ENCODE results near the gene RGL2. TPM values are rescaled to one million over a fixed set of nuclear protein-coding genes. Genes with fewer than 3 reads are reported as not detected.
"Not testable (repeated sequence)": the region's sequence is repeated elsewhere in the genome, so short reads cannot be mapped to it uniquely, and the experiment has no call there.

RGL2 gene, protein sequence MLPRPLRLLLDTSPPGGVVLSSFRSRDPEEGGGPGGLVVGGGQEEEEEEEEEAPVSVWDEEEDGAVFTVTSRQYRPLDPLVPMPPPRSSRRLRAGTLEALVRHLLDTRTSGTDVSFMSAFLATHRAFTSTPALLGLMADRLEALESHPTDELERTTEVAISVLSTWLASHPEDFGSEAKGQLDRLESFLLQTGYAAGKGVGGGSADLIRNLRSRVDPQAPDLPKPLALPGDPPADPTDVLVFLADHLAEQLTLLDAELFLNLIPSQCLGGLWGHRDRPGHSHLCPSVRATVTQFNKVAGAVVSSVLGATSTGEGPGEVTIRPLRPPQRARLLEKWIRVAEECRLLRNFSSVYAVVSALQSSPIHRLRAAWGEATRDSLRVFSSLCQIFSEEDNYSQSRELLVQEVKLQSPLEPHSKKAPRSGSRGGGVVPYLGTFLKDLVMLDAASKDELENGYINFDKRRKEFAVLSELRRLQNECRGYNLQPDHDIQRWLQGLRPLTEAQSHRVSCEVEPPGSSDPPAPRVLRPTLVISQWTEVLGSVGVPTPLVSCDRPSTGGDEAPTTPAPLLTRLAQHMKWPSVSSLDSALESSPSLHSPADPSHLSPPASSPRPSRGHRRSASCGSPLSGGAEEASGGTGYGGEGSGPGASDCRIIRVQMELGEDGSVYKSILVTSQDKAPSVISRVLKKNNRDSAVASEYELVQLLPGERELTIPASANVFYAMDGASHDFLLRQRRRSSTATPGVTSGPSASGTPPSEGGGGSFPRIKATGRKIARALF
- total RNA-seq, result 100 to 1,000 TPM in 2 of 3 donors, 10 to 100 TPM in 1; 38.9 to 151 (median 103) TPM

DNA sequence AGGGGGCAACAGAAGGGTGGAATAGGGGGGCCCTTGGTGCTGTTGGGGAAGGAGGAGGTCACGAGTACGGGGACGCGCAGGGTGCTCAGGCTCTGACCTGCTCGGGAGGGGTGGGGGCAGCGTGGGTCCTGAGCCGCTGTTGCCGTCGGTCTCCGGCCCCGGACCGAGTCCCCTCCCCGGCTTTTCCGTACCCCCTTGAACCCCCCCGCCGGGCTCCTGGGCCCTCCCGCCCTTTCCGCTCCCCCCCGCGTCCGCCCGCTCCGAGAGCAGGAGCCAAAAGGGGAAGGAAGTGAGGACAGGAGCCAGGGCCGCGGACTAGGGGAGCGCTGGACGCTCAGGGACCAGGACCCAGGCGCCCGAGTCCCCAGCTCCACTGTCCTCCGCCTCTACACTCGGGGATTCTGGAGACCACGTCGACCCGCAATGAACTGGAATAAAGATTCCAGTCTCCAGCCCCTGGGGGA, at the start of gene RGL2:
TSS of gene RGL2 (minus strand) at position 170 of the 464 bp plus-strand sequence. CDS start 332 bp downstream, outside the sequence.
- intact Hi-C loops (cut with DNase I; ENCODE audit: low total_unique reads), result no loop called here
- Histone ChIP-seq H3K4me1 (peaks cover 0 to 6% of the 10 kb centered on the region in 2 donors), H3K4me3 (peak within 1 kb of the TSS; percentile 79 to 91 (median 87)), H3K27me3 (no peaks in the 10 kb centered on the region), H3K36me3 (no peaks in the 10 kb centered on the region), H3K27ac (peak within 1 kb of the TSS; percentile 98 to 99), H3K9me3 (no peaks in the 10 kb centered on the region)
- TF ChIP-seq, protein P1, sequence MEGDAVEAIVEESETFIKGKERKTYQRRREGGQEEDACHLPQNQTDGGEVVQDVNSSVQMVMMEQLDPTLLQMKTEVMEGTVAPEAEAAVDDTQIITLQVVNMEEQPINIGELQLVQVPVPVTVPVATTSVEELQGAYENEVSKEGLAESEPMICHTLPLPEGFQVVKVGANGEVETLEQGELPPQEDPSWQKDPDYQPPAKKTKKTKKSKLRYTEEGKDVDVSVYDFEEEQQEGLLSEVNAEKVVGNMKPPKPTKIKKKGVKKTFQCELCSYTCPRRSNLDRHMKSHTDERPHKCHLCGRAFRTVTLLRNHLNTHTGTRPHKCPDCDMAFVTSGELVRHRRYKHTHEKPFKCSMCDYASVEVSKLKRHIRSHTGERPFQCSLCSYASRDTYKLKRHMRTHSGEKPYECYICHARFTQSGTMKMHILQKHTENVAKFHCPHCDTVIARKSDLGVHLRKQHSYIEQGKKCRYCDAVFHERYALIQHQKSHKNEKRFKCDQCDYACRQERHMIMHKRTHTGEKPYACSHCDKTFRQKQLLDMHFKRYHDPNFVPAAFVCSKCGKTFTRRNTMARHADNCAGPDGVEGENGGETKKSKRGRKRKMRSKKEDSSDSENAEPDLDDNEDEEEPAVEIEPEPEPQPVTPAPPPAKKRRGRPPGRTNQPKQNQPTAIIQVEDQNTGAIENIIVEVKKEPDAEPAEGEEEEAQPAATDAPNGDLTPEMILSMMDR (IDR thresholded peaks at IDR 0.05), result no peak
- TF ChIP-seq POLR2A (IDR thresholded peaks at IDR 0.05), result no peak
- TF ChIP-seq POLR2AphosphoS5 (IDR thresholded peaks at IDR 0.05), result no peak
- peak; percentile 77 to 83 for DNase-seq (ENCODE audit: low spot score in 2 of 2)

DNA sequence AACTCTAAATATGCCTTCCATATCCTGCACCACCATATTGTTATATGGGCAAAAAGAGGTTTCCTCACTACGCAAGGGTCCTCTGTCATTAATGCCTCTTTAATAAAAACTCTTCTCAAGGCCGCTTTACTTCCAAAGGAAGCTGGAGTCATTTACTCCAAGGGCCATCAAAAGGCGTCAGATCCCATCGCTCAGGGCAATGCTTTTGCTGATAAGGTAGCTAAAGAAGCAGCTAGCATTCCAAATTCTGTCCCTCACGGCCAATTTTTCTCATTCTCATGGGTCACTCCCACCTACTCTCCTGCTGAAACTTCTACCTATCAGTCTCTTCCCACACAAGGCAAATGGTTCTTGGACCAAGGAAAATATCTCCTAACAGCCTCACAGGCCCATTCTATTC, 49.1 kb upstream of the RGL2 start:
- no peak overlapping the region for H3K27ac ChIP-seq
- H3K4me3 ChIP-seq, result no peak overlapping the region
- H3K9me3 ChIP-seq, result no peaks in the 10 kb centered on the region

DNA sequence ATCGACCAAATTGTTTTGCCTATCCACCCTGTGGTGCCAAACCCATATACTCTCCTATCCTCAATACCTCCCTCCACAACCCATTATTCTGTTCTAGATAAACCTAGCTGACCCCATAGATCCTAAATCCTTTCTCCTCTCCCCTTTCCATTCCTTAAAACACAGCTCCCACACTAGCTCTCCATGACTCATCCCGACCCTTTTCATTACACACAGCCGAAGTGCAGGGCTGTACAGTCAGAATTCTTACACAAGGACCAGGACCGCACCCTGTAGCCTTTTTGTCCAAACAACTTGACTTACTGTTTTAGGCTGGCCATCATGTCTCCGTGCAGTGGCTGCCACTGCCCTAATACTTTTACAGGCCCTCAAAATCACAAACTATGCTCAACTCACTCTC, 48.2 kb upstream of the RGL2 start:
- intact Hi-C loops (cut with DNase I; ENCODE audit: low total_unique reads); DNase-seq (ENCODE audit: low spot score in 2 of 2); H3K4me1 ChIP-seq; H3K9me3 ChIP-seq; H3K4me3 ChIP-seq; H3K27me3 ChIP-seq; H3K36me3 ChIP-seq; H3K27ac ChIP-seq: not testable (repeated sequence)

More for the DNA sequence above, 49.1 kb upstream of the RGL2 start:
- intact Hi-C loops (cut with DNase I; ENCODE audit: low total_unique reads), result no loop called here
- DNase-seq (ENCODE audit: low spot score in 2 of 2), result no peak
- no peaks in the 10 kb centered on the region for H3K4me1 ChIP-seq
- TF ChIP-seq, protein P1 (IDR thresholded peaks at IDR 0.05), result no peak
- TF ChIP-seq POLR2A (IDR thresholded peaks at IDR 0.05) (no peak), POLR2AphosphoS5 (IDR thresholded peaks at IDR 0.05) (no peak)
- no peaks in the 10 kb centered on the region for H3K36me3 ChIP-seq
- H3K27me3 ChIP-seq, result no peaks in the 10 kb centered on the region

DNA sequence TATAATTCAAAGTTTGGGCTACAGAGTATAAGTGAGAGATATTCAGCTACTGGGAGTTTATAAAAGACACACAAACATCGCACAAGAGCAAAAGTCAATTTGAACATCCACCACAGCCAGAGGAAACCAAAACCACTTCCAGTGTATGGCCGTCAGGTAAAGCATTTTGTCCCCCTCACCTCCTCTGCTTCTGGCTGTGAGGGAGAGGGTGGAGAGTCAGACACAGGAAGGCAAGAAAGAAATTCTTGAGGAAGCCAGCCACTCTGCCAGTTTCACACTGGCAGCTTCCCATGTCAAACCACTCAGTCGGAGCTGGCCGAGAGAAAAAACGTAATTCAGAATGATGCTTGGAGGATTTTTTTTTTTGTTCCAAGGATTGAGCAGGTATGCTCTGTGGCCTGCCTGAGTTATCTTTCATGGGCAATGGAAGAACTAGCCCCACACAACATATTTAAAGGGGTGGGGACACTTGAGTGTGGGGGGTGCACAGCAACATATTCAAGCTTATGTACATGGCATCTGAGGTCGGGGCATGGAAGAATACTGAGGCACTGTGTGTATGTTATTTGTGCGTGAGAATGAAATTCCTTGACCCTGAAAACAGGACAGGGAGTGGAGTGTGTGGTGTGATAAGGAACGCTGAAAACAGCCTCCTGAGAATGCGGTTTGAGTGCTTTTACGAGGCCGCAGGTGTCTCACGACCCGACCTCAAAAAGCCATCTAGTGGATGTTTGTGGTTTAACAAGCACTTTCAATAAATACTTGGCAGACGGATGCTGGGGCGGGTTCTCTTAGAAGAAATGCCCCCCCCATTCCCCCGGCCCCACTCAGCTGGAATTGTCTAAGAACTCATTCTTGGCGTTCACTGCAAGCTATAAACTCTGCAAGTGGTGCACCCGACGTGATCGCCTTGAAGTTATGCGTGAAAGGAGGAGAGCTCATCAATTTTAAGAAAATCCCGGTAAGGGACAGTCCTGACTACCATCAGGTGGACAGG, 46.3 kb upstream of the RGL2 start:
- H3K4me3 ChIP-seq, result peak overlapping the region in 2 of 3 donors; percentile 15 to 38
- no peaks in the 10 kb centered on the region for H3K36me3 ChIP-seq
- no peaks in the 10 kb centered on the region for H3K9me3 ChIP-seq
- H3K27me3 ChIP-seq, result no peaks in the 10 kb centered on the region
- H3K27ac ChIP-seq, result peak overlapping the region; percentile 57 to 66
- H3K4me1 ChIP-seq, result no peaks in the 10 kb centered on the region
- TF ChIP-seq, protein P1 (IDR thresholded peaks at IDR 0.05), result peak in 2 of 3 donors; percentile 63 to 66
- no peak for TF ChIP-seq POLR2AphosphoS5 (IDR thresholded peaks at IDR 0.05)
- intact Hi-C loops (cut with DNase I; ENCODE audit: low total_unique reads), result no loop called here
- DNase-seq (ENCODE audit: low spot score in 2 of 2), result peak; percentile 54 to 64

Measured in breast epithelium (tissue), 4 donors.